Endothelial cell of umbilical vein (primary cell): Measurements from ENCODE around the gene HABP2. TPM values are rescaled to one million over a fixed set of nuclear protein-coding genes. Genes with fewer than 3 reads are reported as not detected.

ENCODE experiments used
- BruUV-seq: library from RNA; stranded (reverse); fragments of 400-500 nt; replicated peaks from 2 replicates; lab custom pipeline; 2021; lab: Mats Ljungman, UMichigan
- CTCF ChIA-PET: fragments of 300-600, 350-600 bp; sonication (Branson Sonifier 250); formaldehyde crosslinking; loops from one replicate; lab custom pipeline; 2021; ENCODE audit warnings: antibody characterized with exemption, inconsistent platforms; lab: Charles Lee
- POLR2A ChIA-PET: fragments of 300-600, 350-600 bp; sonication (Branson Sonifier 250); formaldehyde crosslinking; loops from one replicate; lab custom pipeline; 2021; ENCODE audit warnings: antibody characterized with exemption, inconsistent platforms; lab: Charles Lee
- DNase-seq: peaks from one replicate; pipeline ENCODE4 v3.0.0-alpha.2; 2011; ENCODE audit warnings: low read depth, low spot score
- FAIRE-seq: peaks from 2 replicates; lab custom pipeline; 2011; peaks lifted over from hg19 to GRCh38; lab: Jason Lieb, UNC
- H2AFZ ChIP-seq: 2 replicates; pipeline ENCODE4 v1.6.0; 2012; ENCODE audit warnings: low read depth, low read length, control low read depth, inconsistent platforms
- H3K27ac ChIP-seq: 2 replicates; pipeline ENCODE4 v1.5.1; 2011; ENCODE audit warnings: low read depth, mild to moderate bottlenecking, control low read depth, low read length, moderate library complexity; ENCODE audit not compliant: insufficient read depth
- H3K27me3 ChIP-seq, 2 experiments: 2 replicates each; pipeline versions ENCODE4 v1.6.0 to v1.6.1; 2011; ENCODE audit warnings: low read length in 2 of 2, mixed read lengths in 1 of 2; ENCODE audit not compliant: control insufficient read depth in 2 of 2, insufficient read depth in 2 of 2
- H3K36me3 ChIP-seq, 2 experiments: 2 replicates in 1 of 2; 3 replicates in 1 of 2; pipeline ENCODE4 v1.5.1; 2011; ENCODE audit warnings: low read length in 2 of 2, mild to moderate bottlenecking in 1 of 2, moderate library complexity in 1 of 2; ENCODE audit not compliant: control insufficient read depth in 2 of 2, insufficient read depth in 2 of 2; ENCODE audit errors: extremely low read depth in 1 of 2
- H3K4me1 ChIP-seq: 3 replicates; pipeline ENCODE4 v1.5.1; 2011; ENCODE audit warnings: mild to moderate bottlenecking, low read length; ENCODE audit not compliant: control insufficient read depth, insufficient read depth; ENCODE audit errors: extremely low read depth
- H3K4me2 ChIP-seq: 2 replicates; pipeline ENCODE4 v1.6.1; 2011; ENCODE audit warnings: low read length, control low read depth, mixed read lengths; ENCODE audit not compliant: insufficient read depth
- H3K4me3 ChIP-seq, 3 experiments: fragments of 200-600 bp in 1 of 3; sonication (generic), shearing (Covaris generic) in 1 of 3; replicated peaks in 1 of 3; 2 replicates each; pipeline ENCODE4 v1.5.1; 2011 to 2016; ENCODE audit warnings: control low read depth in 3 of 3, low read length in 3 of 3, mild to moderate bottlenecking in 2 of 3, inconsistent platforms in 1 of 3, low read depth in 1 of 3, moderate library complexity in 1 of 3; ENCODE audit not compliant: insufficient read depth in 1 of 3
- H3K79me2 ChIP-seq: 2 replicates; pipeline ENCODE4 v1.6.0; 2012; ENCODE audit warnings: low read length, inconsistent platforms; ENCODE audit not compliant: control insufficient read depth, insufficient read depth
- H3K9ac ChIP-seq: replicated peaks from 2 replicates; pipeline ENCODE3; 2011; ENCODE audit warnings: low read length, control low read depth; ENCODE audit not compliant: insufficient read depth; ENCODE audit errors: extremely low read depth
- H3K9me1 ChIP-seq: replicated peaks from 3 replicates; pipeline ENCODE4 v1.6.0; 2011; ENCODE audit warnings: mild to moderate bottlenecking, low read length; ENCODE audit not compliant: control insufficient read depth, insufficient read depth; ENCODE audit errors: extremely low read depth
- H3K9me3 ChIP-seq: replicated peaks from 2 replicates; pipeline ENCODE4 v1.5.1; 2012; ENCODE audit warnings: low read length, inconsistent platforms; ENCODE audit not compliant: control insufficient read depth, insufficient read depth
- H4K20me1 ChIP-seq: replicated peaks from 2 replicates; pipeline ENCODE3; 2011; ENCODE audit warnings: mild to moderate bottlenecking, low read length; ENCODE audit not compliant: control insufficient read depth, insufficient read depth; ENCODE audit errors: extremely low read depth
- EZH2 ChIP-seq: IDR thresholded peaks from 2 replicates; pipeline ENCODE4 v1.6.1; 2012; ENCODE audit warnings: borderline replicate concordance, low read depth, mild to moderate bottlenecking, moderate library complexity, low read length, inconsistent platforms; ENCODE audit not compliant: severe bottlenecking
- FOS ChIP-seq: IDR thresholded peaks from 2 replicates; pipeline ENCODE4 v1.6.1; 2011; ENCODE audit warnings: mild to moderate bottlenecking, low read length, moderate library complexity, borderline replicate concordance; ENCODE audit not compliant: insufficient read depth
- GATA2 ChIP-seq: IDR thresholded peaks from 2 replicates; pipeline ENCODE4 v1.7.0; 2011; ENCODE audit warnings: low read depth, mild to moderate bottlenecking, moderate library complexity, mixed read lengths, low read length; ENCODE audit not compliant: insufficient read length, insufficient read depth
- JUN ChIP-seq: IDR thresholded peaks from 2 replicates; pipeline ENCODE4 v1.6.1; 2011; ENCODE audit warnings: borderline replicate concordance, low read depth; ENCODE audit not compliant: insufficient read length, insufficient read depth
- MYC ChIP-seq: IDR thresholded peaks from one replicate; pipeline ENCODE4 v1.6.1; 2011; ENCODE audit warnings: mild to moderate bottlenecking, low read depth, low read length
- POLR2A ChIP-seq: IDR thresholded peaks from 2 replicates; pipeline ENCODE4 v1.6.1; 2012; ENCODE audit warnings: low read depth, mild to moderate bottlenecking, control low read depth, low read length
- POLR2AphosphoS5 ChIP-seq: IDR thresholded peaks from 2 replicates; pipeline ENCODE4 v1.6.1; 2012; ENCODE audit warnings: low read depth, mild to moderate bottlenecking, control low read depth, low read length, moderate library complexity; ENCODE audit not compliant: insufficient read depth
- dilution Hi-C: fragments of 300-500 bp; cut with MboI; formaldehyde crosslinking; loops from one replicate; pipeline ENCODE4 v1.15.0; 2019; ENCODE audit warnings: low sequenced_read_pairs; ENCODE audit not compliant: extremely low pct_ligation_motif_present
- intact Hi-C: fragments of 100-400 bp; cut with micrococcal nuclease; formaldehyde crosslinking; loops from one replicate; pipeline ENCODE4 v1.10.0; 2022
- polyA plus RNA-seq, 4 experiments: library from polyadenylated mRNA; depleted of rRNA in 3 of 4; stranded (reverse) in 3 of 4; unstranded in 1 of 4; fragments of >200 nt; gene quantifications; 2 replicates each; pipeline versions ENCODE4 v1.2.1 to v1.2.3, GENCODE V29; 2011 to 2012; ENCODE audit warnings: missing spikeins in 1 of 4
- total RNA-seq: library from RNA; stranded (reverse); gene quantifications from 2 replicates; pipeline ENCODE4 v1.2.3, GENCODE V29; 2021
- TF ChIP-seq, protein P1 (sequence below), 2 donors: IDR thresholded peaks; 1 replicate in 1 of 2; 2 replicates in 1 of 2; pipeline ENCODE4 v1.5.1; 2011; ENCODE audit warnings: low read length in 2 of 2, mild to moderate bottlenecking in 2 of 2, moderate library complexity in 2 of 2, control low read depth in 1 of 2, inconsistent platforms in 1 of 2, low read depth in 1 of 2; ENCODE audit not compliant: insufficient read depth in 1 of 2; ENCODE audit errors: extremely low read depth in 1 of 2
- TF ChIP-seq, protein P2 (sequence below): IDR thresholded peaks from 2 replicates; pipeline ENCODE4 v1.6.1; 2011; ENCODE audit not compliant: insufficient read depth, insufficient read length

HABP2 gene
- total and polyA plus RNA-seq, 2 donors (not counting 3 experiments of a cell fraction or from before 2014, with no cell fraction given) = 0.04 TPM; not detected in 1

DNA sequence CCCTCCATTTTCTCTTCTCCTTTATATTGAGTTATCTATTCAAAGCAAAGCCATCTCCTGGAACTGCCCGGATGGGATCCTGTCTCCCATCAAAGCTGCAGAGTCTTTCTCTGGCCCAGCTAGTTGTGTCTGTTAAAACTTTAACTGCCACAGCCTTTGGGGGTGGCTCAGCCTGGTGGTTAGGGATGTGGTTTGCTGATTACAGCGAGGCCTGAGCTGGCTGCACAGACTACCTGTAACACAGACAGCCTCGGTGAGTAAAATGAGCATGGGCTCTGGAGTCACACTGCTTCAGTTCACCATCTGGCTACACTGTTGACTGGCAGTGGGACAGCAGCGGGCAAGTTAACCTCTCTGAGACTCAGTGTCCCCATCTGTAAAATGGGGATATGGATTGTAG lies 18.4 kb upstream of the HABP2 start:
- Histone ChIP-seq H2AFZ (no peak overlapping the region), H3K36me3 (no peaks in the 10 kb centered on the region), H3K4me2 (no peak overlapping the region), H3K9me1 (no peaks in the 10 kb centered on the region), H3K27ac (no peak overlapping the region), H3K27me3 (no peaks in the 10 kb centered on the region), H3K9ac (no peak overlapping the region), H3K9me3 (no peaks in the 10 kb centered on the region), H4K20me1 (no peaks in the 10 kb centered on the region), H3K4me3 (no peak overlapping the region), H3K79me2 (no peaks in the 10 kb centered on the region), H3K4me1 (no peaks in the 10 kb centered on the region)
- dilution Hi-C loops = no loop called here
- CTCF ChIA-PET = no interaction called here
- no peak for TF ChIP-seq POLR2A
- TF ChIP-seq, protein P1, sequence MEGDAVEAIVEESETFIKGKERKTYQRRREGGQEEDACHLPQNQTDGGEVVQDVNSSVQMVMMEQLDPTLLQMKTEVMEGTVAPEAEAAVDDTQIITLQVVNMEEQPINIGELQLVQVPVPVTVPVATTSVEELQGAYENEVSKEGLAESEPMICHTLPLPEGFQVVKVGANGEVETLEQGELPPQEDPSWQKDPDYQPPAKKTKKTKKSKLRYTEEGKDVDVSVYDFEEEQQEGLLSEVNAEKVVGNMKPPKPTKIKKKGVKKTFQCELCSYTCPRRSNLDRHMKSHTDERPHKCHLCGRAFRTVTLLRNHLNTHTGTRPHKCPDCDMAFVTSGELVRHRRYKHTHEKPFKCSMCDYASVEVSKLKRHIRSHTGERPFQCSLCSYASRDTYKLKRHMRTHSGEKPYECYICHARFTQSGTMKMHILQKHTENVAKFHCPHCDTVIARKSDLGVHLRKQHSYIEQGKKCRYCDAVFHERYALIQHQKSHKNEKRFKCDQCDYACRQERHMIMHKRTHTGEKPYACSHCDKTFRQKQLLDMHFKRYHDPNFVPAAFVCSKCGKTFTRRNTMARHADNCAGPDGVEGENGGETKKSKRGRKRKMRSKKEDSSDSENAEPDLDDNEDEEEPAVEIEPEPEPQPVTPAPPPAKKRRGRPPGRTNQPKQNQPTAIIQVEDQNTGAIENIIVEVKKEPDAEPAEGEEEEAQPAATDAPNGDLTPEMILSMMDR (IDR thresholded peaks at IDR 0.05; ENCODE audit: extremely low read depth in 1 of 2, insufficient read depth in 1 of 2, low read depth in 1 of 2, low read length in 2 of 2) = no peak
- TF ChIP-seq POLR2AphosphoS5 = no peak
- TF ChIP-seq JUN = no peak
- TF ChIP-seq FOS = no peak
- no peak for TF ChIP-seq EZH2
- no peak for TF ChIP-seq MYC
- DNase-seq (no peak), FAIRE-seq (no peak)
- intact Hi-C loops = no loop called here
- POLR2A ChIA-PET = no interaction called here
- BruUV-seq = no TSS peak

- Histone ChIP-seq H3K27me3 (no peaks in the 10 kb centered on the region), H3K79me2 (no peaks in the 10 kb centered on the region), H3K36me3 (no peaks in the 10 kb centered on the region), H4K20me1 (no peaks in the 10 kb centered on the region), H2AFZ (no peak overlapping the region), H3K4me1 (no peaks in the 10 kb centered on the region), H3K27ac (no peak overlapping the region), H3K4me2 (no peak overlapping the region), H3K9me3 (no peaks in the 10 kb centered on the region), H3K9me1 (no peaks in the 10 kb centered on the region), H3K9ac (no peak overlapping the region), H3K4me3 (no peak overlapping the region)
- intact Hi-C loops = no loop called here
- no TSS peak for BruUV-seq
- no peak for FAIRE-seq
- no peak for DNase-seq
- dilution Hi-C loops = no loop called here
- ChIA-PET CTCF (interaction anchor here (1.2 kb wide), 1 partner anchor 26 kb away, joined by 4 read pairs; no protein-coding TSS in a partner anchor), POLR2A (no interaction called here)
- TF ChIP-seq MYC (no peak), POLR2AphosphoS5 (no peak), GATA2 (no peak), POLR2A (no peak), EZH2 (no peak), FOS (no peak), JUN (no peak)
- TF ChIP-seq, protein P1 (IDR thresholded peaks at IDR 0.05; ENCODE audit: extremely low read depth in 1 of 2, insufficient read depth in 1 of 2, low read depth in 1 of 2, low read length in 2 of 2) = no peak
- TF ChIP-seq, protein P2, sequence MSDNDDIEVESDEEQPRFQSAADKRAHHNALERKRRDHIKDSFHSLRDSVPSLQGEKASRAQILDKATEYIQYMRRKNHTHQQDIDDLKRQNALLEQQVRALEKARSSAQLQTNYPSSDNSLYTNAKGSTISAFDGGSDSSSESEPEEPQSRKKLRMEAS = no peak
Measured at GRCh38 chr10:113537672-113538071, 15.2 kb upstream of the HABP2 start.
